Measurements from ENCODE around the gene ATP1A3. TPM values are rescaled to one million over a fixed set of nuclear protein-coding genes. Genes with fewer than 3 reads are reported as not detected.
A peak's percentile ranks its signal among the peaks of the same experiment; 100 is the strongest.

Gene ATP1A3
- total and polyA plus RNA-seq, 11 donors, result 48.3 to 414 (median 226) TPM

DNA sequence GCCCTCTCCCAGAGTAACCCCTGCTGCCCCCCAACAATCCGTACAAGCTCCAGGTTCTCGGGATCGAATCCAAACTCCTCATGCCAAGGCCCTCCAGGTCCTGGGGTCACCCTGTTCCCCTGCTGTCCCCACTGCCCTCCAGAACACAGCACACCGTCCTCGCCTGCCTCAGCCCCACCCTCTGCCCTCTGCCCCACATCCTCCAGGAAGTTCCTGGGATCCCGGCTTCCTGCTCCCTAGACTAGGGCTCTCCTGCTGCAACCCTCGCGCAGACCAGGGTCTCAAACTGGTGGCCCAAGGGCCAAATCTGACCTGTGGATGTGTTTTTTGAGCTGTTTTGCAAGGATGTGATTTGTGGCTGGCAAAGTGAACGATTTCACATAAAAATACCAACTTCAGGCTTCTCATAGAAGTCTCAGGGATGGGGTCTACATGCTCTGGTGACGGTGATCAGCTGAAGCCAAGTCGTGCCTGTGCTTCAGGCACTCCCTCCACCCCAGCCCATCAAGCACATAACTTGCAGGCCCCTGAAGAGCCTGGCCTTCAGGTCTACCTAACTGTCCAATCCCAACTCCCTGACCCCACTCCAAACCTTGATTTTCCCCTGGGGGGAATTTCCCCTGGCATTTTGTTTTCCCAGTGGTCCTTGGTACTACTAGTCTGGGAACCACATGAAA lies 36.7 kb downstream of the ATP1A3 start:
- Histone ChIP-seq H3K4me1 (peaks cover 3 to 28% (median 17%) of the 10 kb centered on the region in 12 donors), H3K9me3 (no peaks in the 10 kb centered on the region), H3K36me3 (peaks cover 0 to 20% (median 5%) of the 10 kb centered on the region in 9 donors), H3K4me3 (peak overlapping the region in 4 of 12 donors; percentile 79 to 99 (median 92)), H3K27me3 (no peaks in the 10 kb centered on the region), H3K27ac (peak overlapping the region in 6 of 12 donors; percentile 12 to 94 (median 90))
- 66 to 79% (median 71%) methylated on average over 11 of the region's 11 CpGs for WGBS, 4 donors
- intact Hi-C loops (cut with DNase I), result loop anchor here in 7 of 10 donors (5.0 kb wide), 4 partner anchors 75 to 120 kb away; partner anchors contain the start of genes ARHGEF1 (in 2 of the 7), RPS19 (in 2 of the 7) and ZNF574 (in 1 of the 7)
- no peak for ATAC-seq
- TF ChIP-seq, protein P1, sequence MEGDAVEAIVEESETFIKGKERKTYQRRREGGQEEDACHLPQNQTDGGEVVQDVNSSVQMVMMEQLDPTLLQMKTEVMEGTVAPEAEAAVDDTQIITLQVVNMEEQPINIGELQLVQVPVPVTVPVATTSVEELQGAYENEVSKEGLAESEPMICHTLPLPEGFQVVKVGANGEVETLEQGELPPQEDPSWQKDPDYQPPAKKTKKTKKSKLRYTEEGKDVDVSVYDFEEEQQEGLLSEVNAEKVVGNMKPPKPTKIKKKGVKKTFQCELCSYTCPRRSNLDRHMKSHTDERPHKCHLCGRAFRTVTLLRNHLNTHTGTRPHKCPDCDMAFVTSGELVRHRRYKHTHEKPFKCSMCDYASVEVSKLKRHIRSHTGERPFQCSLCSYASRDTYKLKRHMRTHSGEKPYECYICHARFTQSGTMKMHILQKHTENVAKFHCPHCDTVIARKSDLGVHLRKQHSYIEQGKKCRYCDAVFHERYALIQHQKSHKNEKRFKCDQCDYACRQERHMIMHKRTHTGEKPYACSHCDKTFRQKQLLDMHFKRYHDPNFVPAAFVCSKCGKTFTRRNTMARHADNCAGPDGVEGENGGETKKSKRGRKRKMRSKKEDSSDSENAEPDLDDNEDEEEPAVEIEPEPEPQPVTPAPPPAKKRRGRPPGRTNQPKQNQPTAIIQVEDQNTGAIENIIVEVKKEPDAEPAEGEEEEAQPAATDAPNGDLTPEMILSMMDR (IDR thresholded peaks at IDR 0.05), result no peak
- no peak for TF ChIP-seq POLR2A (IDR thresholded peaks at IDR 0.05)
- no peak for DNase-seq

DNA sequence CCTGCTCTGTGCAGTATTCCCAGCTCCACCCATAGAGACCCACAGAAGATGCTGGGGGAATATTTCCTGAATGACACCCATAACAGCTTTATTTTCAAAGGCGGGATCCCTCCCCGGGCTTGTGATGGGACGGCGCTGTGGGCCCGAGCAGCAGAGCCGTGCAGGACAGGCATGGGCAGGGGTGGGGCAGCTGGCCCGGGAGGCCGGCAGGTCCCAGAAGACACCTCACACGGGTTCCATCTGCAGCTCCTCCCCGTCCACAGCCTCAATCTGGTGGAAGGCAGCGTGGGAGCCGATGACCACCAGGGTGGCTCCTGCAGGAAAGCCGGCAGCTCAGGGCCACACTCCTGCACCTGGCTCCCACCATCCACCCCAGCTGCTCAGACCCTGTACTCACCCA lies 37.4 kb downstream of the ATP1A3 start:
- no peaks in the 10 kb centered on the region for H3K27me3 ChIP-seq
- no peak overlapping the region for H3K4me3 ChIP-seq
- peaks cover 3 to 28% (median 17%) of the 10 kb centered on the region in 12 donors for H3K4me1 ChIP-seq
- TF ChIP-seq, protein P1 (IDR thresholded peaks at IDR 0.05), result no peak
- no peak for TF ChIP-seq POLR2A (IDR thresholded peaks at IDR 0.05)
- H3K27ac ChIP-seq, result no peak overlapping the region
- DNase-seq, result no peak
- intact Hi-C loops (cut with DNase I), result loop anchor here in 7 of 10 donors (5.0 kb wide), 4 partner anchors 74 to 121 kb away; partner anchors contain the start of genes ARHGEF1 (in 2 of the 7), RPS19 (in 2 of the 7) and ZNF574 (in 1 of the 7)
- 74 to 90% (median 87%) methylated on average over 8 to 13 of the region's 13 CpGs for WGBS, 4 donors
- H3K9me3 ChIP-seq, result no peaks in the 10 kb centered on the region
- ATAC-seq, result no peak
- H3K36me3 ChIP-seq, result peaks cover 0 to 20% (median 5%) of the 10 kb centered on the region in 9 donors

DNA sequence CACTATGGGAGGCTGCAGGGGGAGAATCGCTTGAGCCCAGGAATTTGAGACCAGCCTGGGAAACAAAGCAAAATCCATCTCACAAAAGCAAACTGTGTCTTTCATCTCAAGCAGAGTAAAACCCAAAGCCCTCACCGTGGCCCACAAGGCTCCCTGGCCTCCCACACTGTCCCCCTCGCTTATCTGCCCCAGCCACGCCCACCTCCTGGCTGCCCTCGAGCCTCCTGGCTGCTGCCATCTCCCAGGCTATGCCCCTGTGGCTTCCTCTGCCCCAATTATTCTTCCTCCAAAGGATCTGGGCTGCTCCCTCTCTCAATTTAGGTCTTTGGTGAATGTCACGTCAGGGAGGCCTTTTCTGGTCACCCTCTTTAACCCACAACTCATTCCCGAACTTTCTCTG lies 38.5 kb downstream of the ATP1A3 start:
- H3K4me3 ChIP-seq, result no peak overlapping the region
- DNase-seq (no peak), ATAC-seq (no peak)
- no peak overlapping the region for H3K27ac ChIP-seq
- H3K4me1 ChIP-seq, result peaks cover 3 to 28% (median 17%) of the 10 kb centered on the region in 12 donors
- intact Hi-C loops (cut with DNase I), result loop anchor here in 7 of 10 donors (5.0 kb wide), 4 partner anchors 73 to 122 kb away; partner anchors contain the start of genes ARHGEF1 (in 2 of the 7), RPS19 (in 2 of the 7) and ZNF574 (in 1 of the 7)
- H3K9me3 ChIP-seq, result no peaks in the 10 kb centered on the region
- no peaks in the 10 kb centered on the region for H3K27me3 ChIP-seq
- peaks cover 0 to 20% (median 5%) of the 10 kb centered on the region in 9 donors for H3K36me3 ChIP-seq
- WGBS, 4 donors, result 56 to 65% (median 58%) methylated on average over 7 of the region's 7 CpGs
- TF ChIP-seq POLR2A (IDR thresholded peaks at IDR 0.05), result no peak
- TF ChIP-seq, protein P1 (IDR thresholded peaks at IDR 0.05), result no peak

DNA sequence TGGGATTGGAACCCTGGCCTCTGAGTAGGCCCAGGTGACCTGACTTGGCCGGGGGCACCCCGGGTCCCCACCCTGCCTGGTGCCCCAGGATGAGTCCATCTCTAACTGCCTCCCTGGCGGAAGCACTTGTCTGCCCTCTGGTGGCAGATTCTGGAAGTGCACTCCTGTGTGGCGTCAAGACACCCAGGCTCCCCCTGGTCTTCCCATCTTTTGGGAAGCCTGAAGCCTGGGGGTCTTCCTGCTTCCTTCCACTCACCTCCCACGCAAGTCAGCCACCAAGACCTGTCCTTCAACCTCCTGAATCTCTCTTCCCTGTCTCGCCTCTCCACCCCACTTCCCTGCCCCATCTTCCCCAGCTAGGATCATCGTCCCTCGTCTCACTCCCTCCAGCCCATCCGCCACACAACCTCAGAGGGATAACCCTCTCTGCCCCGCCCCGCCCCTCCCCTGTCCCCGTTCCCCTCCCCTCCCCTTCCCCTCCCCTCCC lies 42.3 kb downstream of the ATP1A3 start:
- DNase-seq (peak; percentile 68 to 81 (median 79)), ATAC-seq (peak in 3 of 4 donors; percentile 64 to 71 (median 66))
- WGBS, 4 donors, result 3 to 7% (median 4%) methylated on average over 12 of the region's 12 CpGs
- H3K9me3 ChIP-seq, result no peaks in the 10 kb centered on the region
- no peak for TF ChIP-seq POLR2A (IDR thresholded peaks at IDR 0.05)
- TF ChIP-seq, protein P1 (IDR thresholded peaks at IDR 0.05), result peak; percentile 91 to 99 (median 98)
- intact Hi-C loops (cut with DNase I), result loop anchor here in 6 of 10 donors (1.0 to 5.0 kb wide), 3 partner anchors 78 to 79 kb away; no protein-coding TSS in a partner anchor
- peaks cover 0 to 8% (median 0%) of the 10 kb centered on the region in 12 donors for H3K4me1 ChIP-seq
- no peak overlapping the region for H3K4me3 ChIP-seq
- H3K27me3 ChIP-seq, result no peaks in the 10 kb centered on the region
- H3K27ac ChIP-seq, result no peak overlapping the region
- peaks cover 0 to 18% (median 5%) of the 10 kb centered on the region in 9 donors for H3K36me3 ChIP-seq

All from heart left ventricle (tissue), 16 donors.